HepG2 (cell line): ENCODE data around the gene TAGLN2.

Experiments
- MAZ ChIP-seq, 2 experiments: sonication (generic) in 1 of 2; formaldehyde crosslinking in 1 of 2; IDR thresholded peaks; 2 replicates each; pipeline versions ENCODE4 v1.5.0 to v1.6.1; 2012 to 2020; ENCODE audit warnings: low read depth in 2 of 2, mild to moderate bottlenecking in 2 of 2, borderline replicate concordance in 1 of 2, improper control_type of control experiment in 1 of 2, low read length in 1 of 2, missing genetic modification reagents in 1 of 2, moderate library complexity in 1 of 2
- NR3C1 ChIP-seq: sonication (generic); formaldehyde crosslinking; IDR thresholded peaks from 2 replicates; pipeline ENCODE4 v1.4.0; 2020; ENCODE audit warnings: missing genetic modification reagents
- PCBP1 ChIP-seq: fragments of 200-400 bp; formaldehyde crosslinking; IDR thresholded peaks from 2 replicates; pipeline ENCODE4 v1.6.1; 2017; ENCODE audit warnings: mild to moderate bottlenecking, low read depth, low read length, borderline replicate concordance
- POLR2AphosphoS5 ChIP-seq: IDR thresholded peaks from 2 replicates; pipeline ENCODE4 v1.6.1; 2012; ENCODE audit warnings: low read depth, low read length
- RAD21 ChIP-seq: fragments of 450-650 bp; formaldehyde crosslinking; IDR thresholded peaks from 2 replicates; pipeline ENCODE4 v1.5.0; 2020; ENCODE audit warnings: mild to moderate bottlenecking
- TARDBP ChIP-seq: sonication (generic); formaldehyde crosslinking; IDR thresholded peaks from 2 replicates; pipeline ENCODE4 v1.8.0; 2022; ENCODE audit warnings: mild to moderate bottlenecking, missing genetic modification reagents
- ZBTB1 ChIP-seq: sonication (generic); formaldehyde crosslinking; IDR thresholded peaks from 2 replicates; pipeline ENCODE4 v1.4.0; 2020; ENCODE audit warnings: missing genetic modification reagents, borderline replicate concordance
- ZNF121 ChIP-seq: sonication (generic); formaldehyde crosslinking; IDR thresholded peaks from 2 replicates; pipeline ENCODE4 v1.5.0; 2020; ENCODE audit warnings: mild to moderate bottlenecking, missing genetic modification reagents
- TF ChIP-seq, protein P1 (sequence below): sonication (generic); formaldehyde crosslinking; IDR thresholded peaks from 2 replicates; pipeline ENCODE4 v1.5.0; 2020; ENCODE audit warnings: mild to moderate bottlenecking, low read depth, missing genetic modification reagents, borderline replicate concordance
- TF ChIP-seq, protein P2 (sequence below): sonication (generic); formaldehyde crosslinking; IDR thresholded peaks from 2 replicates; pipeline ENCODE4 v1.5.0; 2020; ENCODE audit warnings: mild to moderate bottlenecking, missing genetic modification reagents, moderate library complexity
- TF ChIP-seq, protein P3 (sequence below): sonication (generic); formaldehyde crosslinking; conservative IDR thresholded peaks from 2 replicates; pipeline ENCODE4 v1.8.1; 2023; ENCODE audit warnings: missing genetic modification reagents

DNA sequence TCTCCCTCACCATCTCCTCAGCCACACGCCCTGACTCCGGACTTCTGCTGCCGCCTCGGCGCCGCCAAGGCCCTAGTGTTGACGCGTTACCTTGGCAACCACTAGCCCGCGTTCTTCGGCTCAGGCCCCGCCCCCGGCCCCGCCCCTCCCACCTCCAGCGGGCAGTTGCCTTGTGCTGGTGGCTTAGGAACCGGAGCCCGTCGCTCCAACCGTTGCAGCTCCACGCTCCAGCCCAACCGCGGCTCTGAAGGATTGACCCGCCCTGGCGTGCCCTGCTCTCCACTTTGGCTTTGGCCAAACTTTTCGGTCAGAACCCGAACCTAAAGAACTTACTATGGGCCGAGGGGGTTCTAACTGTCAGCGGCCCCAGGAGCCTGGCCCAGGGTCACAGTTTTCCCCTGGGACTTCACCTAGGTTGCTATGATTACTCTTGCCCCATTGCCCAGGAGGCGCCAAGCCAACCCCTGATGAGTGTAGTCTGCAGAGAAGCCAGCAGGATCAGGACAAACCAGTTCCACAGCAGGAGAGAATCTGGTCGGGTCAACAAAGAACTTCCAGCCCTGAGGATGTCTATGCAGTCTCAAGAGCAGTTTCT is 25.1 kb downstream of the TAGLN2 start, which contains the start of gene CFAP45:
- TF ChIP-seq, protein P1, sequence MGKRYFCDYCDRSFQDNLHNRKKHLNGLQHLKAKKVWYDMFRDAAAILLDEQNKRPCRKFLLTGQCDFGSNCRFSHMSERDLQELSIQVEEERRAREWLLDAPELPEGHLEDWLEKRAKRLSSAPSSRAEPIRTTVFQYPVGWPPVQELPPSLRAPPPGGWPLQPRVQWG (CRISPR knock-in tag) = no peak
- TF ChIP-seq RAD21 (CRISPR knock-in tag) (no peak), POLR2AphosphoS5 (no peak), TARDBP (CRISPR knock-in tag) (no peak), PCBP1 (no peak), ZBTB1 (CRISPR knock-in tag) (no peak), NR3C1 (no peak), MAZ (IDR thresholded peaks at IDR 0.05; ENCODE audit: borderline replicate concordance, low read depth, low read length) (no peak), MAZ (CRISPR knock-in tag; IDR thresholded peaks at IDR 0.05; ENCODE audit: low read depth) (no peak), ZNF121 (CRISPR knock-in tag) (no peak)
- TF ChIP-seq, protein P2, sequence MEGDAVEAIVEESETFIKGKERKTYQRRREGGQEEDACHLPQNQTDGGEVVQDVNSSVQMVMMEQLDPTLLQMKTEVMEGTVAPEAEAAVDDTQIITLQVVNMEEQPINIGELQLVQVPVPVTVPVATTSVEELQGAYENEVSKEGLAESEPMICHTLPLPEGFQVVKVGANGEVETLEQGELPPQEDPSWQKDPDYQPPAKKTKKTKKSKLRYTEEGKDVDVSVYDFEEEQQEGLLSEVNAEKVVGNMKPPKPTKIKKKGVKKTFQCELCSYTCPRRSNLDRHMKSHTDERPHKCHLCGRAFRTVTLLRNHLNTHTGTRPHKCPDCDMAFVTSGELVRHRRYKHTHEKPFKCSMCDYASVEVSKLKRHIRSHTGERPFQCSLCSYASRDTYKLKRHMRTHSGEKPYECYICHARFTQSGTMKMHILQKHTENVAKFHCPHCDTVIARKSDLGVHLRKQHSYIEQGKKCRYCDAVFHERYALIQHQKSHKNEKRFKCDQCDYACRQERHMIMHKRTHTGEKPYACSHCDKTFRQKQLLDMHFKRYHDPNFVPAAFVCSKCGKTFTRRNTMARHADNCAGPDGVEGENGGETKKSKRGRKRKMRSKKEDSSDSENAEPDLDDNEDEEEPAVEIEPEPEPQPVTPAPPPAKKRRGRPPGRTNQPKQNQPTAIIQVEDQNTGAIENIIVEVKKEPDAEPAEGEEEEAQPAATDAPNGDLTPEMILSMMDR (CRISPR knock-in tag) = no peak
- TF ChIP-seq, protein P3, sequence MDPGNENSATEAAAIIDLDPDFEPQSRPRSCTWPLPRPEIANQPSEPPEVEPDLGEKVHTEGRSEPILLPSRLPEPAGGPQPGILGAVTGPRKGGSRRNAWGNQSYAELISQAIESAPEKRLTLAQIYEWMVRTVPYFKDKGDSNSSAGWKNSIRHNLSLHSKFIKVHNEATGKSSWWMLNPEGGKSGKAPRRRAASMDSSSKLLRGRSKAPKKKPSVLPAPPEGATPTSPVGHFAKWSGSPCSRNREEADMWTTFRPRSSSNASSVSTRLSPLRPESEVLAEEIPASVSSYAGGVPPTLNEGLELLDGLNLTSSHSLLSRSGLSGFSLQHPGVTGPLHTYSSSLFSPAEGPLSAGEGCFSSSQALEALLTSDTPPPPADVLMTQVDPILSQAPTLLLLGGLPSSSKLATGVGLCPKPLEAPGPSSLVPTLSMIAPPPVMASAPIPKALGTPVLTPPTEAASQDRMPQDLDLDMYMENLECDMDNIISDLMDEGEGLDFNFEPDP = no peak
